GM19438 (cell line): ENCODE data around the gene RAPGEF2.

Source experiments
- ATAC-seq: cut with Tn5 transposase; IDR thresholded peaks from one replicate; pipeline ENCODE4 v1.9.1; 2021; ENCODE audit warnings: low read depth; ENCODE audit not compliant: unreplicated experiment

Gene RAPGEF2

DNA sequence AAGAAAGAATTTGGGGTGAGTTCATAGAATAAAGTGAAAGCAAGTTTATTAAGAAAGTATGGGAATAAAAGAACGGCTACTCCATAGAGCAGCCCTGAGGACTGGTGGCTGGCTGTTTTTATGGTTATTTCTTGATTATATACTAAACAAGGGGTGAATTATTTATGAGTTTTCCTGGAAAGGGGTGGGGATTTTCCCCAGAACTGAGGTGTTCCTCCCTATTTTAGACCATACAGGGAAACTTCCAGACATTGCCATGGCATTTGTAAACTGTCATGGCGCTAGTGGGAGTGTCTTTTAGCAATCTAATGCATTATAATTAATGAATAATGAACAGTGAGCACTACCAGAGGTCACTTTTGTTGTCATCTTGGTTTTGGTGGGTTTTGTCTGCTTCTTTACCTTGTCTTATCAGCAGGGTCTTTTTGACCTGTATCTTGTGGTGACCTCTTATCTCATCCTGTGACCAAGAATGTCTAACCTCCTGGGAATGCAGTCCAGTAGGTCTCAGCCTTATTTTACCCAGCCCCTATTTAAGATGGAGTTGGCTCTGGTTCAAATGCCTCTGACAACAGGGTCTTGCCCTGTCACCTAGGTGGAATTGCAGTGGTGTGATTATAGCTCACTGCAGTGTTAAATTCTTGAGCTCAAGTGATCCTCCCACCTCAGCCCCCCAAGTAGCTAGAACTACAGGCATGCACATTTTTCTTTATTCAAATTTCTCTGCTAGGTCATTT is 27.1 kb downstream of the RAPGEF2 start:
- ATAC-seq = no peak

DNA sequence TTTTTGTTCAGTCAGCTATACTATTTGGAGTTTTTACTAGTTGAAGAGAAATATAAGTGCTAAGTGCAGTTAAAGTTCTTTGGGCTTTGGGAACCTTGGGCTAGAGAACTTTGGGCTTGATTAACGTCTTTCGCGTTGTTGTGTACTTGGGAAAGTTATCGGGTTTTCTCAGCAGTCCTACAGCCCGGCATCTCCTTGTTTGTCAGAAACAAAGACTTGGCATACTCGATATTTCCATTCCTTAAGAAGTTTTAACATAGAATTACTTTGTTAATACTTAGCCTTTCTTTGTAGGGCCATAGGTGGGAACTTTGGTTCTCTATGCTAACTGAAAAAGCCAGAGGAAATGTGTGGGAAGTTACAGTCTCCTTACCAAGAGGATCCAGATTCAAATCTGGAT is 28.7 kb downstream of the RAPGEF2 start:
- no peak for ATAC-seq

DNA sequence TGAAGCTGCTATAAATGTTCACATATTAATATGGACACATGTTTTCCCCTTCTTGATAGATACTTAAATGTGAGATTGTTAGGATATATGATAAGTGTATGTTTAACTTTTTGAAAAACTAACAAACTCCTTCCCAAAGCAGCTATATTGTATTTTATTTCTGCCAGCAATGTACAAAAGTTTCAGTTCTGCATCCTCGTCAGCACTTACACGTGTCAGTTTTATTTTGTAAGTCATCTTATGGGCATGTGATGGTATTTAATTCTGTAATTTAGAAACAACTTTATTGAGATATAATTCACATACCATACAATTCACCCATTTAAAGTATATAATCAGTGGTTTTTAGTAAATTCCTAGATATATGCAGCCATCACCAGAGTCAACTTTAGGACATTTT is 31.6 kb downstream of the RAPGEF2 start:
- no peak for ATAC-seq

DNA sequence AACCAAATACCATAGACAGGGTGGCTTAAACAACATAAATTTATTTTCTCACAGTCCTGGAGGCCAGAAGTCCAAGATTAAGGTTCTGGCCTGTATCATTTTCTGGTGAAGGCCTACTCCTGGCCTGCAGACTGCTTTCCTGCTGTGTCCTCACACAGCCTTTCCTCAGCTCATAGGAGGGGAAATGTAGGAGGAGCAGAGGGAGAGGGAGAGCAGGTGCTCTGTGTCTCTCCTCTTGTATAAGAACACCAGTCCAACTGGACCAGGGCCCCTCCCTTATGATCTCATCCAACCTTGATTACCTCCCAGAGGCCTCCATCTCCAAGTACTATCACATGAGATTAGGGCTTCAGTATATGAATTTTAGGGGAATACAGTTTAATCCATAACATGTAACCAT is 34.3 kb downstream of the RAPGEF2 start:
- ATAC-seq = no peak

DNA sequence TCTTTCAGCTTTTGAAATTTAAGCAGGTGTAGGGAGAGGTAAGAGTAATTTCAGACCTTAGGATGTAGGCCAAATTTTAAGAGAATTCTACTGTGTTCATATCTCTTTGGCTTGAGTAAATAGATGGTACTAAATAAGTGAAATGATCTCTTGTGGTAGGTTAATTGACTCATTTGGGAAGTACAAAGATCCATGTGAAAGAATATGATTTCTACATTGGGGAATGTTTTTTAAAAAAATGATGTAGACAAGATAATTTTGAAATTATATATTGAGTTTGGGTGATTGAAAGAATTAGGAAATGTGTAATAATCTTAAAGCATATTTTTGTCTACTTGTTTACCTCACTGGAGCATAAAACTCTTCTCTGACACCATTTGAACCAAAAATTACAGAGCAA is 35.6 kb downstream of the RAPGEF2 start:
- no peak for ATAC-seq

DNA sequence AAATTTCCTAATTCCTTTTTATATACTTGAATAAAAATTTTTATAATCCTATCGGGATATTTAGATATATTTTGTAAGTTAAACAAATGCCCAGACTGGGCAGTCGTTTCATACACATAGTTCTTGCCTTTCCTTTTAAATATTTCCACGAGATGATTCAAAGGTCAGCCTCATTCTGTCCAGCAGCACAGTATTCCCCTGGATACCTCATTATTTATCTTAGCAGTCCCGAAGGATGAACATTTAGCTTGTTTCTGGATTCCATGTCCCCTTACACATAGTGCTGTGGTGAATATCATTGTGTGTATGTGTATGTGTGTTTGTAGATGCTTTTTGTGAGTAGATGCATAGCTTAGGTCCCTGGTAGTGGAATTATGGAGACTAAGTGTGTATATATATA is 38.3 kb downstream of the RAPGEF2 start:
- no peak for ATAC-seq

DNA sequence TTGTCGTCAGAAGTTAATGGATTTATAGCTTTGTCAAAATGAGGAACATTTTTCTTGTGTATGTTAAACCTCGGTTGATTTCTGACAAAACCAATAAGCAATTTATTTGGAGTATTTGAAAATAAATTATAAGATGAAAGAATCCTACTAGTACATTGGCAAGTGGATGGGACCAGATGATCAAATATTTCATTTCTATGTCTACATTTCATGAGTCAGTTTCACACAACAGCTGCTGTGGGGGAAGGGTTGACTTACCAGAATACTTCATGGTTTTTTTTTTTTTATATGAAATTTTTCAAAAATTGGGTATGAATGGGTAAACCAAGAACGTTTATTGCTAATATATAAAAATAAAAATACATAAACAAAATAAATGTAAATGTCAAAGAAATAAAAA is 39.4 kb downstream of the RAPGEF2 start:
- ATAC-seq = no peak

DNA sequence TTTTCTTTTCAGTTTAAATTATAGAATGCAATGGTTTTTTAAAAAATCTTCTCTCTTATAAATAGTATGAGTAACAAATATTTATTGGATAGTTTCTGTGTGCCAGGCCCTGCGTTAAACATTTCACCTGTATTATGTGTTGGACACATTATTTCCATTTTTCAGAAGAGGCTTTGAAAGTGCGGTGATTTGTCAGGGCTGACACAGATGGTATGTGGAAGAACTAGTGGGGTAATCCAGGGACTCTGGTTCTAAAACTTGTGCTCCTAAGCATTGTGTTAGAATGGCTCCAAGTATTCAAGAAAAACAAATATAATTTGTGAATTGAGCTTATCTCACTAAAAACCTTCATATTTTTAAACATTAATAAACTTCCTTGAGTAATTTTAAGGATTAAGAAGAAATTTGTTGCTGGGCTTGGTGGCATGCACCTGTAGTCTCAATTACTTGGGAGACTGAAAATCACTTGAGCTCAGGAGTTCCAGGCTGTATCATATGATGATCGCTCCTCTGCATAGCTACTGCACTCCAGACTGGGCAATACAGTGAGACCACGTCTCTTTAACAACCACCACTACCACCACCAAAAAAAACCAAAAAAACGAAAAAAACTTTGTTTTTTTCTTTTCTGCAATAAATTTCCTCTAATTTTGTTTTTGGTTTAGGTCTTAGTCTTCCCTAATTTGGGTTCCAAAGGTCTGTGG is 40.0 kb downstream of the RAPGEF2 start:
- ATAC-seq = no peak

DNA sequence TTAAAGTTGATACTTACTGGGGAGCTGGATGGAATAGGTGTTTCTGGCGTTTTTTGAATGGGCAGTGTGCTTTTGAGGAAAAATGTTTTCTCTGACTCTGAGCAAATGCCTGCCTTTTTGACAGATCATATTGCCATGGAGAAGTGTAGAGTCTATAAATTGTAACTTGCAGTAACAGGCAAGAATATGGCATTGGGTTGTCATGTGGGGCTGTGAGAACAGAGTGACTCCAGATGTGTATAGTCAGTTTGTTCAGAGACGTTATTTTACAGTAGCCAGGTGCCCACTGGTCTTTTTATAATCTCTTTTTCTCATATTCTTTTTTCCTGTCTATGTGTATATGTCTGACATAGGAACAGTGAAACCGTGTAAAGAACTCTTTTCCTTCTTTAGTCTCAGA is 40.8 kb downstream of the RAPGEF2 start:
- no peak for ATAC-seq

DNA sequence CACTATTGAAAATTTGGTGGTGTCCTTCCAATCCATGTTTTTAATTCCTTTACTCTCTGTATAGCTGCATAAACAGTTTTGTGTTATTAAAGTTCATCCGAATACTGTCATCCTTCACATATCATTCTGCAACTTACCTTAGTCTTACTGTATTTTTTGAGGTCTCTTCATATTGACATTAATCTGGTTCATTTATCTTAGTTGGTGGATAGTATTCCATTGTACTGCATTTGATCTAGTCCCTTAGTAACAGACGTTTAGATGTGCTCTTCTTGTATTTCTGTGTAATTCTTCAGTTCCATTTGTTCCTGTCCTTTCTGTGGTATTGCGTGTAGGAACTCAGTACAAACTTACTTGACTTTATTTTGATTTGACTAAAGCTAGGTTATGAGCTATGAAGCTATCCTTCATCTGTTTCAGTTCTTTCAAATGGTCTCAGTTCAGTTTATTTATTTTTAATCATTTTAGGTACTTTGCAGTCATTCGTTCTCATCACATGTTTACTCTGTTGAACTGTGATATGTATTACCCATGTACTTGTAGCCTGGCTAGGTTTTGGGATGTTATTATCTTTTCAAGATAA is 41.3 kb downstream of the RAPGEF2 start:
- no peak for ATAC-seq

DNA sequence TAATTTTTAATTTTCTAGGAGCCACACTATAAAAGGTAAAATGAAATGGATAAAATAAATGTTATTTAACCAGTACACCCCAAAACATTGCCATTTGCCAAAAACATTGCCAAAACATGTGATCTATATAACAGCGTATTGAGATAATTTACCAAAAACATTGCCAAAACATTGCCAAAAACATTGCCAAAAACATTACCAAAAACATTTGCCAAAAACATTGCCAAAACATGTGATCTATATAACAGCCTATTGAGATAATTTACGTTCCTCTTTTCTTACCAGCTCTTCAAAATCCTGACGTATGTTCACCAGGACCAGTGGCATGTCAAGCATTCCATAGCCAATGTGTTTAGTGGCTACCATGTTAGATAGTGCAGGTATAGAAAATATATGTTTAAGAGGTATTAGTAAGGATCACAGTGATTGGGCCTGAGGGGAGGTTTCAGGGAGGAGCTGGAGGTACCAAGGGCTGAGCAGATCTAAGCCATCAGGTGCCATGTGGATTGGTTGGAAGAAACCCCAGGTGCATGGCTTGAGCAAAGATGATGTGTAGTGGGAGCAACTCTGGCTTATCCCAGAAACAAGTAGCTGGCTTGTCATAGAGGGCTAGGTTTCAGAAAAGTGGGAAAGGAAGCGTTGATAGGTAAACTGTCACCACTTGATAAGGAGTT is 42.6 kb downstream of the RAPGEF2 start:
- ATAC-seq = no peak

DNA sequence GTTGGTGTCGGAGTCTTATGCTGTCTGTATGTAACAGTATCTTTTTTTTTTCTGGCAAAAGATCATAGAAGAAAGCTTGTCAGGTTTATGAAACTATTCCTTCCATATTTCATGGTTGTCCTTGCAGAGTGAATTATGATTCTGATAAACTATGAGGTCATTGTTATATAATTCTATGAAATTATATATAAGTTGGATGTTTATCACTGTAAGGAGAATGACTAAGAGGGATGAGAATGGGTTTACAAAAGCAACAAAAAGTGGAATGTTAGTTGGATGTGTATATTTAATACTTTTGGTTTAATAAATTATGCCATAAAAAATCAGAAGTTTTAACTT is 43.1 kb downstream of the RAPGEF2 start:
- no peak for ATAC-seq

DNA sequence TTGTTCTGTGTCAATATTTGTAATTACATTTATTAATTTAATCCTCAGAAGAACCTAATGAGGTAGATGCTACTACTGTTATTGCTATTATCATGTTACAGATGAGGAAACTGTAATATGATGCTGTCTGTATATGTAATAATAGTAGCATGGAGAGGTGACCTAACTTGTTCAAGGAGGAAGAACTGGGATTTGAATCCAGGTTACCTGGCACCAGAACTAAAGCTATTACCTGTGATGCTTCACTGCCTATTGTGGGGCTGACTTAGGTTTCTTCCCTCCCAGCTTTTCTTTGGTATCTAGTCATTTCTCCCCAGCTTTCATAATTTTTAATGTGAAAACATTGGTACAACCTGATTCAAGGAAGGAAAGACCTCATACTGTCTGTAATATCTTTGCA is 43.6 kb downstream of the RAPGEF2 start:
- no peak for ATAC-seq

DNA sequence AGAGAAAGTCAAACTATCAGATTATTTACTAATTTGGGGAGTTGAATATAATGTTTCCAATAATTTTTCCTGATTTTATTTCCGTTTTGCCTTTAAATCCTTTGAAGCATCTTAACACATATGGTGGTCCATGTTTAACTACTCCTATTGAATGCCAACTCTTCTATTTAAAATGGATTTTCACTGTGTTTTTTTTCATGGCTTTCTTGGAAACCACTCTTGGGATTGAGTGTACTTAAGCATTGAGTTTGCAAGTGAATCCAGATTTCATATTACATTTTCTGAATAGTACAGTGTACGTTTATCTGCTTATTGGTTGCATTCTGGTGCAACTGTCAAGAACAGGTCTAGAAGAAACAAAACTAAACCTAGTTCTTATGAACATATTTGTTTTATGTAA is 45.6 kb downstream of the RAPGEF2 start:
- no peak for ATAC-seq

DNA sequence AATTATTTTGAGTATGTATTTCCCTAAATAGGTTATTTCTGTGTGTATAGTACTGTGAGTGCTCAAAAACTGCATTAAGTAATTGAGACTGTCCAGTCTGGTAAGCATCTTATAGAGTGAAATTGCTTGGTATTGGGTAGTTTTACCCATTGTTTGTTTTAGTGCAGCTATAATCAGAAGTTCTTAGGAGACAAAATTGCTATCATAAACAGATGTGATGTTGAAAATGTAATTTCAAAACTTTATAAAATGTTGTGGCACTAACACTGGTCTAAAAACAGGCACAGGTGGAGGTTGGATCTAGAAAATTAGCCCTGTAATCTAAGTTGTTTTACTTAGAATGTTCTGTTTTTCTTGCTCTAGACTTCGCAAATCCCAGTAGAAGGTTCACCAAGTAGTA is 46.8 kb downstream of the RAPGEF2 start:
- no peak for ATAC-seq

DNA sequence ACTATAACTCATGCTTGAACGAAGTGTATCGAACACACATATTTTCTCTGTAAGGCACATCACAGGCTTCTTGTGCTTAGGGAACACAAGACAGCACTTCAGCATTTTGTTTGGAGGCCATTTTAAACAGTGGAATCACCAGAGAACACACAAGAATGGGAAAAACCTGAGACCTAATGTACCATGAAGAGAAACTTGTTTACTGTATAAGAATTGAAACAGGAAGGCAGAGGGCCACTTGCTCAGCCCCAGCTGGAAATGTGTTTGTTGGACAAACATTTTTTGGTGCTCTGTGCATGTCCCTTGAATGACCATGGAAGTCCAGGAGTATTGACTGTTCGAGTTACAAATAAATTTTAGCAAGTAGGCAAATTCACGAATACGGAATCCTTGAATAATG is 47.5 kb downstream of the RAPGEF2 start:
- no peak for ATAC-seq

DNA sequence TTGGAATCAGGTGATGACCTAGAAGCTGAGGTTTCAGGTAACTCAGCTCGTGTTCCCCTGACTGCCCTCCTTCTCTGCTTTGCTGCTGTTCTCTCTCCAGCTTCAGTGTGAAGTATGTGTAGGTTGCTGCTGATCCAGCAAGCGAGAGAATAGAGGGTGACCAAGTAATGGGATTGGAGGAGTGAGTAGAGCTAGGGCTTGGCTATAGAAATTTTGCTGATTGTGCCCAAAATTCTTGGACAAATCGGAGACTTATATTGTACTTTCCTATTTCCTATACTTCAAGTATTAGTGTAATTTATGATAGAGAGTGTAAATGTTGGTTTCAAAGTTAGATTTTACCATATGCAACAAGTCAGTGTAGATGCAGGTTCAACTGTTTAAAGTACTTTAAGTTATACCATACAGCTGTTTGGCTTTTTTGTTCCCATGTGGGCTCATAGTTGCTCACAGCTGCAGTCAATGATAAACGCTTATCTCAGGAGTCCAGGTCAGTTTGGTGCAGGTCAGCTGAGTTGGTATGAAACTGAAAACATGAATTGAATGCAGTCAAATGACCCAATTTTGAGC is 48.0 kb downstream of the RAPGEF2 start:
- ATAC-seq = peak; percentile 66

DNA sequence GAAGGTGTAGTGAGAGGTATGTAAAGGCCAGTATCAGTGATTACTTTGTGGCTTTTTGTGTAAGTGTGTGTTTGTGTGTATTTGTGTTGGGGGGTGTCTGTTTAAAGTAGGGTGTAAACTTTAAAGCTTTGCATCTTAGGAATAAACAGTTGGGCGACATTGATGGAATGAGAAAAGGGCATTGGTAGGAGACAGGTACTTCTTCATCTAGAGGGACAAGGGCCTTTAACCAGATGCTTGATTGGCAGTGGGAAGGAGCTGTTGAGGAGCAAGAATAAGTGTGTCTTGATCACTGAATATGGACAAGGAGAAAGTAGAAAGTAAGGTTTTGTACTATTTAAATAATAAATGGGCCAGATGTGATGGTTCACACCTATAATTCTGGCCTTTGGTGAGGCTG is 48.8 kb downstream of the RAPGEF2 start:
- ATAC-seq = no peak

DNA sequence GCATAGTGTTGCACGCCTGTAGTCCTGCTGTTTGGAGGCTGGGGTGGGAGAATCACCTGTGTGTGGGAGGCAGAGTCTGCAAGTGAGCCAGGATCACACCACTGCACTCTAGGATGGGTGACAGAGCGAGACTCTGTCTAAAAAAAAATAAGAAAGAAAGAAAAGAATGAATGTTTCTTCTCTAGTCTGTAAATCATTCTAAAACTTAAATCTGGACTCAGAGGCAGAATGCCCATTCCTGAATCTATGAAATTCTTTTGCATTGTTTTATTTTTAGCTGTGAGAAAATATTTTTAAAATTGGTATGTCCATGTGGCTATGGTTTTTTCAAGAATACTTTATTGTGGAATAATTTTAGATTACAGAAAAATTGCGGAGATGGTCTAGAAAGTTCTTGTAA is 49.3 kb downstream of the RAPGEF2 start:
- ATAC-seq = no peak

DNA sequence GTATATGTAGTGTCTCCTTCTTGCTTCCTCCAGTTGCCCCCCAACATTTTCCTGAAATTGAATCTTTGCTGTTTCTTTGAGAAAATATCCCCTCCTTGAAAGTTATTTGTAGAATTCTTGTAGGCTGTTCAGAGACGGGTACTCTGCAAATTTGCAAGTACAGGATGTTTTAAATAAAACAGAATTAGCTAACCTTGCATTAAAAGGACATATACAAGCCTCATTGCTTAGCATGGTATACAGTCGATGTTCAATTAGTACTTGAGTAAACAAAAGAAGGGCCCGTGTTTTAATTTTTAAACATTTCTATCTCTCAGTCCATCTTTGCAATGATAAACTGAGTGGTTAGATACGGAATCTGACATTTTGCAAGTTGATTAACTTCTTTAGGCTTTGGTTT is 50.8 kb downstream of the RAPGEF2 start:
- ATAC-seq = no peak

DNA sequence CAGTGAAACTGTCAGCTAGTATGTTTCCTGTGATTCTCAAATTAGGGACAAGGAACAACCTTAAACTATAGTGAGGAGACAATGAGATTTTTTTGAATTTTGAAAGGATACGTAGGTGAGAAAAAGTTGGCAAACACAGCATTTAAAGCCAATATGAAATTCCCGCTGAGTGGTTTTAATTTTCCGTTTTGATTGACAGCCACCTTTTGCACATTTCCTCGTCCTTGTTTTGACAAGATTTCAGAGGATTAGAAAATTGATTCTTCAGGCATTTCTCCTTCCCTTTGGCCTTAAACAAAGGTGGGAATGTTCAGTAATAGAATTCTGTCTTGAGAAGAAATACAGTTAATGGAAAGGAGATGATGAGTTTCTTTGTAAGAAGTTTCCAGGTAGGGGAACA is 52.2 kb downstream of the RAPGEF2 start:
- ATAC-seq = no peak
